SK-N-SH treated with all-trans-retinoic acid at 6 μM for 48 hours (cell line): Measurements from ENCODE around the gene RFESD.

Experiments
- ARNTL ChIP-seq: fragments of 450-650 bp; formaldehyde crosslinking; IDR thresholded peaks from 2 replicates; pipeline ENCODE4 v1.5.0; 2020; ENCODE audit warnings: low read depth, mild to moderate bottlenecking, moderate library complexity, borderline replicate concordance
- CSRNP3 ChIP-seq: fragments of 250-450 bp; sonication (Bioruptor Pico); IDR thresholded peaks from 2 replicates; pipeline ENCODE4 v1.5.1; 2021; ENCODE audit warnings: mild to moderate bottlenecking, moderate library complexity
- ESRRG ChIP-seq: fragments of 250-450 bp; sonication (Bioruptor Pico); IDR thresholded peaks from 2 replicates; pipeline ENCODE4 v1.6.1; 2021; ENCODE audit warnings: mild to moderate bottlenecking
- POU6F1 ChIP-seq: fragments of 250-450 bp; sonication (Bioruptor Pico); IDR thresholded peaks from 2 replicates; pipeline ENCODE4 v1.8.0; 2021; ENCODE audit warnings: low read depth, mild to moderate bottlenecking, moderate library complexity, borderline replicate concordance
- RARB ChIP-seq: fragments of 250-450 bp; sonication (Bioruptor Pico); IDR thresholded peaks from 2 replicates; pipeline ENCODE4 v1.8.0; 2021; ENCODE audit warnings: mild to moderate bottlenecking, moderate library complexity
- TOX ChIP-seq: fragments of 250-450 bp; sonication (Bioruptor Pico); IDR thresholded peaks from 2 replicates; pipeline ENCODE4 v1.8.0; 2021; ENCODE audit warnings: mild to moderate bottlenecking, moderate library complexity, borderline replicate concordance
- ZNF70 ChIP-seq: fragments of 450-650 bp; formaldehyde crosslinking; IDR thresholded peaks from 2 replicates; pipeline ENCODE4 v1.5.0; 2020; ENCODE audit warnings: mild to moderate bottlenecking, moderate library complexity
- ZNF8 ChIP-seq: fragments of 450-650 bp; formaldehyde crosslinking; IDR thresholded peaks from 2 replicates; pipeline ENCODE4 v1.5.0; 2020; ENCODE audit warnings: mild to moderate bottlenecking, moderate library complexity

- TF ChIP-seq ESRRG (CRISPR knock-in tag) (no peak), ZNF8 (CRISPR knock-in tag) (no peak), POU6F1 (no peak), ARNTL (CRISPR knock-in tag) (no peak), ZNF70 (CRISPR knock-in tag) (no peak), TOX (no peak), RARB (CRISPR knock-in tag) (no peak), CSRNP3 (CRISPR knock-in tag) (no peak)
Observed at GRCh38 chr5:95672641-95673040, 26.1 kb downstream of the RFESD start.
